HEK293T (cell line): Measurements from ENCODE around the gene COL9A3.

Source experiments
- CTCF ChIA-PET: fragments of 350-600 bp; formaldehyde crosslinking; extraction: SDS; loops from one replicate; lab custom pipeline; 2021; ENCODE audit warnings: antibody characterized with exemption, inconsistent platforms; lab: Yijun Ruan, JAX
- POLR2A ChIA-PET: fragments of 350-600 bp; formaldehyde crosslinking; extraction: SDS; loops from one replicate; lab custom pipeline; 2020; ENCODE audit warnings: antibody characterized with exemption, inconsistent platforms; lab: Yijun Ruan, JAX
- DNase-seq: peaks from one replicate; pipeline ENCODE4 v3.0.0; 2012; ENCODE audit warnings: mixed read lengths; ENCODE audit errors: extremely low spot score
- ARNT ChIP-seq: fragments of 450-650 bp; IDR thresholded peaks from 2 replicates; pipeline ENCODE4 v1.6.1; 2017; ENCODE audit warnings: mild to moderate bottlenecking
- BHLHE40 ChIP-seq: fragments of 450-650 bp; IDR thresholded peaks from 2 replicates; pipeline ENCODE4 v1.6.1; 2016; ENCODE audit warnings: mild to moderate bottlenecking, moderate library complexity, borderline replicate concordance
- CTBP1 ChIP-seq: fragments of 450-650 bp; IDR thresholded peaks from 2 replicates; pipeline ENCODE4 v1.6.1; 2016; ENCODE audit warnings: borderline replicate concordance
- ELF4 ChIP-seq: fragments of 450-650 bp; IDR thresholded peaks from 2 replicates; pipeline ENCODE4 v1.6.1; 2017; ENCODE audit warnings: antibody characterized with exemption
- FOXA1 ChIP-seq: fragments of 450-650 bp; IDR thresholded peaks from 2 replicates; pipeline ENCODE4 v1.6.1; 2016; ENCODE audit warnings: mild to moderate bottlenecking
- FOXK2 ChIP-seq: fragments of 450-650 bp; IDR thresholded peaks from 2 replicates; pipeline ENCODE4 v1.6.1; 2016; ENCODE audit warnings: mild to moderate bottlenecking
- FOXM1 ChIP-seq: fragments of 450-650 bp; IDR thresholded peaks from 2 replicates; pipeline ENCODE4 v1.6.1; 2017; ENCODE audit warnings: mild to moderate bottlenecking, borderline replicate concordance
- HDGF ChIP-seq: fragments of 450-650 bp; IDR thresholded peaks from 2 replicates; pipeline ENCODE4 v1.6.1; 2017; ENCODE audit warnings: antibody characterized with exemption, borderline replicate concordance
- L3MBTL2 ChIP-seq: fragments of 450-650 bp; conservative IDR thresholded peaks from 2 replicates; pipeline ENCODE4 v1.6.1; 2016; ENCODE audit warnings: mild to moderate bottlenecking
- LEF1 ChIP-seq: fragments of 450-650 bp; IDR thresholded peaks from 2 replicates; pipeline ENCODE4 v1.6.1; 2017; ENCODE audit warnings: mild to moderate bottlenecking, borderline replicate concordance
- NFRKB ChIP-seq: fragments of 450-650 bp; IDR thresholded peaks from 2 replicates; pipeline ENCODE4 v1.6.1; 2016; ENCODE audit warnings: mild to moderate bottlenecking, moderate library complexity
- PKNOX1 ChIP-seq: fragments of 450-650 bp; IDR thresholded peaks from 2 replicates; pipeline ENCODE4 v1.6.1; 2016
- SP1 ChIP-seq: fragments of 450-650 bp; IDR thresholded peaks from 2 replicates; pipeline ENCODE4 v1.6.1; 2017
- SUZ12 ChIP-seq: fragments of 450-650 bp; IDR thresholded peaks from 2 replicates; pipeline ENCODE4 v1.6.1; 2016; ENCODE audit warnings: mild to moderate bottlenecking
- TARDBP ChIP-seq: fragments of 450-650 bp; IDR thresholded peaks from 2 replicates; pipeline ENCODE4 v1.6.1; 2016
- ZNF384 ChIP-seq: fragments of 450-650 bp; IDR thresholded peaks from 2 replicates; pipeline ENCODE4 v1.6.1; 2016

The COL9A3 gene

GRCh38 chr20:62796699-62797491, 20.0 kb upstream of the COL9A3 start:
- no peak for TF ChIP-seq ELF4
- TF ChIP-seq ARNT, result no peak
- no peak for TF ChIP-seq TARDBP
- TF ChIP-seq HDGF, result no peak
- no peak for TF ChIP-seq ZNF384
- TF ChIP-seq FOXA1, result no peak
- TF ChIP-seq FOXK2, result no peak
- no peak for TF ChIP-seq NFRKB
- no peak for TF ChIP-seq FOXM1
- no peak for TF ChIP-seq SP1
- TF ChIP-seq SUZ12, result no peak
- TF ChIP-seq LEF1, result no peak
- CTCF ChIA-PET, result no interaction called here
- POLR2A ChIA-PET, result interaction anchor here (0.6 to 3.1 kb wide), 10 partner anchors 7 to 173 kb away, joined by 3 to 25 read pairs (median 4); partner anchors contain the start of gene OGFR
- no peak for DNase-seq

GRCh38 chr20:62797671-62798532, 18.9 kb upstream of the COL9A3 start:
- POLR2A ChIA-PET, result no interaction called here
- CTCF ChIA-PET, result no interaction called here
- TF ChIP-seq BHLHE40 (no peak), TARDBP (no peak), SUZ12 (no peak), CTBP1 (no peak), LEF1 (no peak), FOXM1 (no peak), HDGF (no peak), FOXK2 (no peak)
- no peak for DNase-seq

- TF ChIP-seq LEF1, result no peak
- no peak for TF ChIP-seq CTBP1
- no peak for TF ChIP-seq TARDBP
- no peak for TF ChIP-seq SUZ12
- no peak for DNase-seq
- ChIA-PET CTCF (no interaction called here), POLR2A (no interaction called here)
Measured at GRCh38 chr20:62799036-62799435, 17.8 kb upstream of the COL9A3 start.

- TF ChIP-seq HDGF (no peak), BHLHE40 (no peak), TARDBP (no peak), LEF1 (no peak)
- no peak for DNase-seq
- ChIA-PET CTCF (no interaction called here), POLR2A (no interaction called here)
Measured at GRCh38 chr20:62799459-62799858, 17.4 kb upstream of the COL9A3 start.

GRCh38 chr20:62799873-62800272, 17.0 kb upstream of the COL9A3 start:
- TF ChIP-seq ARNT (no peak), HDGF (no peak), LEF1 (no peak), BHLHE40 (no peak), L3MBTL2 (no peak), TARDBP (no peak), SP1 (no peak), ELF4 (no peak), CTBP1 (no peak), NFRKB (no peak), FOXK2 (no peak), FOXA1 (no peak), ZNF384 (no peak)
- CTCF ChIA-PET, result no interaction called here
- POLR2A ChIA-PET, result interaction anchor here (1.3 kb wide), 1 partner anchor 15 kb away, joined by 3 read pairs; no protein-coding TSS in a partner anchor
- DNase-seq, result no peak

- CTCF ChIA-PET, result no interaction called here
- POLR2A ChIA-PET, result interaction anchor here (1.3 kb wide), 1 partner anchor 14 kb away, joined by 3 read pairs; no protein-coding TSS in a partner anchor
- DNase-seq, result no peak
- TF ChIP-seq SUZ12 (no peak), ELF4 (no peak), LEF1 (no peak), ARNT (no peak), NFRKB (no peak), CTBP1 (no peak), BHLHE40 (no peak), FOXK2 (no peak), FOXM1 (no peak), HDGF (no peak), FOXA1 (no peak), SP1 (no peak), L3MBTL2 (no peak), PKNOX1 (no peak), TARDBP (no peak), ZNF384 (no peak)
Measured at GRCh38 chr20:62800314-62801259, 16.3 kb upstream of the COL9A3 start.
